ENCODE data around the gene C10orf67.
"Not testable (repeated sequence)": the region's sequence is repeated elsewhere in the genome, so short reads cannot be mapped to it uniquely, and the experiment has no call there.

The C10orf67 gene

DNA sequence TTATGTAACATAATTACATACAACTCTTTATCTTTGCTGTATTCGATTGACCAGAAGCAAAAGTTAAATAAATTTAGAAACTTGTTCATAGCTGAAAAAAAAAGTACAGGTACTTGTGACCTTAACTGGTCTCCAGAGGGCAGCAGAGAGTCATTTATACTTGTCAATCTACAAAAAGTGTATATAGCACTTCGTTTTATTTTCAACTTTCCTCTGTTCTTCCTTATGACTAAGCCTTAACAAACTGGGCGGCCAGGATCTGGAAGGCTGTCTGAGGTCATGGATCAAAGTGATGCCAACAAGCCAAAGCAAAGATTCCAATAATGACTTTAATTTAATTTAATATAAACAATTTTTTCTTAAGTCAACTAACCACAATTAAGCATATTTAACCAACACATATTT, 29.8 kb downstream of the C10orf67 start:
- no peak overlapping the region for H3K4me3 ChIP-seq (ENCODE audit: low read depth, low read length)
- peak; percentile 77 for DNase-seq (ENCODE audit: low read depth)
- TF ChIP-seq, protein P1, sequence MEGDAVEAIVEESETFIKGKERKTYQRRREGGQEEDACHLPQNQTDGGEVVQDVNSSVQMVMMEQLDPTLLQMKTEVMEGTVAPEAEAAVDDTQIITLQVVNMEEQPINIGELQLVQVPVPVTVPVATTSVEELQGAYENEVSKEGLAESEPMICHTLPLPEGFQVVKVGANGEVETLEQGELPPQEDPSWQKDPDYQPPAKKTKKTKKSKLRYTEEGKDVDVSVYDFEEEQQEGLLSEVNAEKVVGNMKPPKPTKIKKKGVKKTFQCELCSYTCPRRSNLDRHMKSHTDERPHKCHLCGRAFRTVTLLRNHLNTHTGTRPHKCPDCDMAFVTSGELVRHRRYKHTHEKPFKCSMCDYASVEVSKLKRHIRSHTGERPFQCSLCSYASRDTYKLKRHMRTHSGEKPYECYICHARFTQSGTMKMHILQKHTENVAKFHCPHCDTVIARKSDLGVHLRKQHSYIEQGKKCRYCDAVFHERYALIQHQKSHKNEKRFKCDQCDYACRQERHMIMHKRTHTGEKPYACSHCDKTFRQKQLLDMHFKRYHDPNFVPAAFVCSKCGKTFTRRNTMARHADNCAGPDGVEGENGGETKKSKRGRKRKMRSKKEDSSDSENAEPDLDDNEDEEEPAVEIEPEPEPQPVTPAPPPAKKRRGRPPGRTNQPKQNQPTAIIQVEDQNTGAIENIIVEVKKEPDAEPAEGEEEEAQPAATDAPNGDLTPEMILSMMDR (IDR thresholded peaks at IDR 0.05; ENCODE audit: insufficient read depth, low read depth, low read length, missing control alignments) = peak; percentile 59

DNA sequence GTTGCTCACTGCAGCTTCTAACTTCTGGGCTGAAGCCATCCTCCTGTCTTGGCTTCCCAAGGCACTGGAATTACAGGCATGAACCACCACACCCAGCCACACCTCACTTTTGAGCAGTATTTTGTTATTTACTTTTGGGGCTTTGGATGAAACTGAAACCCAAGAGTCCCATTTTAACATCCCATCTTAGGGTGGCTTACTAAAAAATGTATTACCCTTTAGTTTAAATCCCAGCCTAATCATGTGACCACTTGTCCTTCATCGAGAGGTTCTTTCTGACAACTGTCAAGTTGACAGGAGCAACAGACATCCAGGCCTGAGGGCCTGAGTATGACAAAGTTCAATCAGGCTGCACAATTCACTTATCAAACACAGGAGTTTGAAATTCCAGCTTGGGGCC, 33.6 kb downstream of the C10orf67 start:
- TF ChIP-seq, protein P1 (IDR thresholded peaks at IDR 0.05; ENCODE audit: insufficient read depth, low read depth, low read length, missing control alignments) = no peak
- no peak for DNase-seq (ENCODE audit: low read depth)
- no peak overlapping the region for H3K4me3 ChIP-seq (ENCODE audit: low read depth, low read length)

DNA sequence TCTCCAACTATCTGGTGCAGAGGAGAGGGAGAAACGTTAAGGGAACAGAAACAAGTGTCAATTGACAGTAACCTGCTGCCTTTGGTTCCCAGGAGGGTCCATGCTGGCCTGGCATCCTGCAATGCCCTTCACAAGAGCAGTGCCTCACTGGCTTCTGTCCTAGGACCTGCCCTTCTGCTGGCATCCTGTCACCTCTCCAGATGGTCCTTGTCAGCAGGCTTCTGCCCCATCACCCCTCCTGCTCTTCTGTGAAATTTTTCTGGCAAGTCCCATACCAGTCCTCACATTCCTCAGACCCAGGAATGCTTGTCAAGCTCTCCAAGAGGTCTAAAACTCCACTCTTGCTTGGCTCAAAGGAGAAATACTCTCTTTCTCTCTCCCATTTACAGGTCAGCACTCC, 34.2 kb downstream of the C10orf67 start:
- no peak overlapping the region for H3K4me3 ChIP-seq (ENCODE audit: low read depth, low read length)
- TF ChIP-seq, protein P1 (IDR thresholded peaks at IDR 0.05; ENCODE audit: insufficient read depth, low read depth, low read length, missing control alignments) = no peak
- no peak for DNase-seq (ENCODE audit: low read depth)

DNA sequence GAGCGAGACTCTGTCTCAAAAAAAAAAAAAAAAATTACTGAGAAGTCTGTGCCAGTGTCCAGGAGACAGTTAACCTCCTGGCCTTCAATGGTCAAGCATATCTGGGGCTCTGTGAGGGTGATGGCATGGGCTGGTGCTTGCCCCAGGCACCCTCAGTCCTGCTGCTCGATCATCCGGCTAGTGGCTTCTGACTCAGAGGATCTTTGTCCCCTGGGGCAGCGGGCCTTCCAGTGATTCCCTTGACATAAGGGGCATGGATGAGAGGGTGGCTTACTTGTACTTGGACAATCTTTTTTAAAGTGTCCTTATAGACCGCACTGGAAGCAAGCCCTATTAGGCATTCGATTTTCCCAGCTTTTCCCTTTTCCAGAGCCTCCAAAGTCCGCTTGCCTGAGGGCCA, 44.6 kb downstream of the C10orf67 start:
- not testable (repeated sequence) for DNase-seq (ENCODE audit: low read depth); H3K4me3 ChIP-seq (ENCODE audit: low read depth, low read length)

DNA sequence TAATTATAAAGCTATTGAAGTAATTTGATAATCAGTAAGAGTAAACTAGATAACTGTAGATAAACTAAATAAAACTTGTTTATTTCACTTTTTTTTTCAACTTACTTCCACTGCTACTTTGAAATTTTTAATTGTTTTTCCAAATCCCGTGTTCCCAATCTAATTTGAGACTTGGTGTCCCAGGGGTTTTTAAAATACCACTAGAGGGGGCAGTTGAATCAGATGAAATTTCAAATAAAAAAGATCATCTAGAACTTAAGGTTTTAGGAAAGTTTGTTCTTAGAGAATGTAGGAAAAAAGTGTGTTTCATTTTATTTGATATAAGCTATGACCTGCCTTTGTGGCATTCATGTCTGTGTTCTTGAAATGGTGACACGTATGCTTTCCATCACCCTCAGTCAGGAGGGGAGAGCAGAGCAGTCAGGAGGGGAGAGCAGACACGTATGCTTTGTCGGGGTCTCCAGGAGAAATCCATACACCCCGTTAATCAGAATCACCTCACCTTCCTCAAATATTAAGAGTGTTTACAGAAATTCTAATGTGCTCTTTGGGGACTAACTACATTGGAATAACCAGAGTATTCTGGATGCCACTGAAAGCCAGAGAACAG, 49.9 kb downstream of the C10orf67 start:
- DNase-seq (ENCODE audit: low read depth) = no peak
- TF ChIP-seq, protein P1 (IDR thresholded peaks at IDR 0.05; ENCODE audit: insufficient read depth, low read depth, low read length, missing control alignments) = peak; percentile 9
- no peak overlapping the region for H3K4me3 ChIP-seq (ENCODE audit: low read depth, low read length)

DNA sequence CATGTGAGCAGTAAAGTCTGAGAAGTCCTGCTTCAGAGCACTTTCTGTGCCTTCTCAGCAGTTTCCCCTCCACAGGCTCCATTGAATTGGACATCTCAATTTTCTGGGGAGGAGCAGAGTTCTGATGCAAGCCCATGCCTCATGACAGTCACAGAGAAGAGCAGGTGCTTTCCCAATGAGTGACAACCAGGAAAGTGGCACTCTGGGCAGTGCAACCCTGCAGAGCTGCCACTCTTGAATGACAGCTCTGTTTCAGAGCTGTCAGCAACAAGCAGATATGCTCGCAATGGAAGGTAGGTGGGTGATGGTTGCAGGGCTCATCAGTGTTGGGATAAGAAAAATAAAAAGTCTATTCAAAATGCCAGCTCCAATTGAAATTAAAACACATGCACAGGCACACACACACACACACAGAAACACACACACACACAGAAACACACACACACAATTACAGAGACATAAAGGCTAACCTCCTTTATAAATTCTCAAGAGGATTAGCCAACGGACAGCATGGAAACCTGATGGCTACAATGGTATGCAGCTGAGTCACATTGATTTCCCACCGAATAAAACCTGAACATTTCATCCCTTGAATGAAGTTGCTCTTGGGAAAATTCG, 50.5 kb downstream of the C10orf67 start:
- TF ChIP-seq, protein P1 (IDR thresholded peaks at IDR 0.05; ENCODE audit: insufficient read depth, low read depth, low read length, missing control alignments) = no peak

DNA sequence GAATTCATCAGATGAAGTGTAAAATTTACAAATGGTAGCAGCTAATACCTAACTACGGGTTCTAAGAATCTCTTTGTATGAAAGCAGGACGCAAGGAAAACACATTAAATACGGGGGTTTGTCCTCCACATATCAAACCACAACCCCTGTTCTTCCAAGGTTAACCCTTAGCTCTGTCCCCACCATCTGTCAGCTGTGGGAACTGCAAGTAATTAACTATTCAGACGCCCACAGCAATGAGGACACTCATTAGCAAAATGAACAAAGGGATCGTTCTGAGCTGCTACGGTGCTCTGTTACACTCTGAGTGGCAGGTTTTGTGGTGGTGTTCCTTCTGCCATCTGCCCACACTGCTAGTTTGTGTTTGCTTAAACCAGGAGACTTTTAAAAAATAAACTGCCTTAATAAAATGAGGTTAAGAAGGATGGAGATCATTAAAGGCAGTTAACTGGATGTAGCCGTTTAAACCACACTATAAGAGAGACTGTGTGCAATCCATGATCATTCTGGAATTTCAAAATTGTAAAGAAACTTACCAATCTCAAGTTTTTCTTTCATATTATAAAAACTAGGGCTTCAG, 51.4 kb downstream of the C10orf67 start:
- TF ChIP-seq, protein P1 (IDR thresholded peaks at IDR 0.05; ENCODE audit: insufficient read depth, low read depth, low read length, missing control alignments) = peak; percentile 73
- no peak overlapping the region for H3K4me3 ChIP-seq (ENCODE audit: low read depth, low read length)
- peak; percentile 47 for DNase-seq (ENCODE audit: low read depth)

More for the DNA sequence above, 50.5 kb downstream of the C10orf67 start:
- no peak for DNase-seq (ENCODE audit: low read depth)
- H3K4me3 ChIP-seq (ENCODE audit: low read depth, low read length) = no peak overlapping the region
